Measurements from ENCODE around the gene PPDPF. TPM values are rescaled to one million over a fixed set of nuclear protein-coding genes. Genes with fewer than 3 reads are reported as not detected.

The PPDPF gene
- total RNA-seq, 1 donor from 2014 or later = 251 TPM

- H3K27ac Mint-ChIP-seq (ENCODE audit: unreplicated experiment) = no peak overlapping the region
- H3K27me3 Mint-ChIP-seq (ENCODE audit: low read depth, unreplicated experiment) = peaks cover 5% of the 10 kb centered on the region
- no peaks in the 10 kb centered on the region for H3K4me1 Mint-ChIP-seq (ENCODE audit: low read depth, unreplicated experiment)
- peaks cover 2% of the 10 kb centered on the region for H3K27me3 ChIP-seq (ENCODE audit: insufficient read depth, low read length)
- DNase-seq (ENCODE audit: low read depth) = peak; percentile 31
- H3K9me3 Mint-ChIP-seq (ENCODE audit: unreplicated experiment) = no peaks in the 10 kb centered on the region
- no peaks in the 10 kb centered on the region for H3K79me2 ChIP-seq (ENCODE audit: insufficient read depth, low read length)
- no peaks in the 10 kb centered on the region for H3K36me3 Mint-ChIP-seq (ENCODE audit: low read depth, unreplicated experiment)
- H3K27ac ChIP-seq (ENCODE audit: low read depth, low read length) = no peak overlapping the region
- no peak overlapping the region for H3K4me3 ChIP-seq (ENCODE audit: insufficient read depth, low read depth, low read length)
- no peak overlapping the region for H2AFZ ChIP-seq (ENCODE audit: low read depth, low read length)
- H3K9me3 ChIP-seq (ENCODE audit: insufficient read depth, low read depth, low read length) = no peaks in the 10 kb centered on the region
- H3K9ac ChIP-seq (ENCODE audit: low read length) = no peak overlapping the region
- TF ChIP-seq CTCF (IDR thresholded peaks at IDR 0.05; ENCODE audit: insufficient read depth, low read depth, low read length) = no peak
- TF ChIP-seq EZH2 (IDR thresholded peaks at IDR 0.05; ENCODE audit: insufficient read depth, low read length) = peak; percentile 60
- no peaks in the 10 kb centered on the region for H3K36me3 ChIP-seq (ENCODE audit: insufficient read depth, low read length)
- no peaks in the 10 kb centered on the region for H4K20me1 ChIP-seq (ENCODE audit: insufficient read depth, low read length)
- peak overlapping the region; percentile 52 for H3K4me2 ChIP-seq (ENCODE audit: low read length)
- no peak for FAIRE-seq
- peak overlapping the region; percentile 70 for H3K4me3 Mint-ChIP-seq (ENCODE audit: unreplicated experiment)
- no peaks in the 10 kb centered on the region for H3K4me1 ChIP-seq (ENCODE audit: insufficient read depth, low read length)
Measured at GRCh38 chr20:63497946-63498935, 22.3 kb upstream of the PPDPF start.

GRCh38 chr20:63498960-63499337 is 21.6 kb upstream of the PPDPF start, which contains the start of gene EEF1A2:
TSS of gene EEF1A2 (minus strand) at chr20:63499083. CDS start at chr20:63497763, 1,320 bp downstream.
- H3K27ac ChIP-seq (ENCODE audit: low read depth, low read length) = no peak within 1 kb of the TSS
- H3K27me3 ChIP-seq (ENCODE audit: insufficient read depth, low read length) = peaks cover 8% of the 10 kb centered on the region
- FAIRE-seq = no peak
- no peaks in the 10 kb centered on the region for H3K79me2 ChIP-seq (ENCODE audit: insufficient read depth, low read length)
- H4K20me1 ChIP-seq (ENCODE audit: insufficient read depth, low read length) = no peaks in the 10 kb centered on the region
- Mint-ChIP-seq H3K4me1 (ENCODE audit: low read depth, unreplicated experiment) (no peaks in the 10 kb centered on the region), H3K36me3 (ENCODE audit: low read depth, unreplicated experiment) (no peaks in the 10 kb centered on the region), H3K9me3 (ENCODE audit: unreplicated experiment) (no peaks in the 10 kb centered on the region), H3K4me3 (ENCODE audit: unreplicated experiment) (peak within 1 kb of the TSS; percentile 70), H3K27ac (ENCODE audit: unreplicated experiment) (no peak within 1 kb of the TSS), H3K27me3 (ENCODE audit: low read depth, unreplicated experiment) (peaks cover 8% of the 10 kb centered on the region)
- no peaks in the 10 kb centered on the region for H3K36me3 ChIP-seq (ENCODE audit: insufficient read depth, low read length)
- no peak for TF ChIP-seq EZH2 (IDR thresholded peaks at IDR 0.05; ENCODE audit: insufficient read depth, low read length)
- H2AFZ ChIP-seq (ENCODE audit: low read depth, low read length) = no peak within 1 kb of the TSS
- no peak within 1 kb of the TSS for H3K4me3 ChIP-seq (ENCODE audit: insufficient read depth, low read depth, low read length)
- no peak within 1 kb of the TSS for H3K9ac ChIP-seq (ENCODE audit: low read length)
- no peaks in the 10 kb centered on the region for H3K4me1 ChIP-seq (ENCODE audit: insufficient read depth, low read length)
- no peak for DNase-seq (ENCODE audit: low read depth)
- peak within 1 kb of the TSS; percentile 52 for H3K4me2 ChIP-seq (ENCODE audit: low read length)
- H3K9me3 ChIP-seq (ENCODE audit: insufficient read depth, low read depth, low read length) = no peaks in the 10 kb centered on the region

GRCh38 chr20:63499338-63499969 is 21.1 kb upstream of the PPDPF start:
- H3K4me1 Mint-ChIP-seq (ENCODE audit: low read depth, unreplicated experiment) = no peaks in the 10 kb centered on the region
- peaks cover 11% of the 10 kb centered on the region for H3K27me3 Mint-ChIP-seq (ENCODE audit: low read depth, unreplicated experiment)
- peaks cover 10% of the 10 kb centered on the region for H3K27me3 ChIP-seq (ENCODE audit: insufficient read depth, low read length)
- no peak for FAIRE-seq
- no peak overlapping the region for H3K27ac Mint-ChIP-seq (ENCODE audit: unreplicated experiment)
- peaks cover 4% of the 10 kb centered on the region for H3K9me3 Mint-ChIP-seq (ENCODE audit: unreplicated experiment)
- H3K4me3 ChIP-seq (ENCODE audit: insufficient read depth, low read depth, low read length) = no peak overlapping the region
- no peaks in the 10 kb centered on the region for H3K36me3 Mint-ChIP-seq (ENCODE audit: low read depth, unreplicated experiment)
- H3K36me3 ChIP-seq (ENCODE audit: insufficient read depth, low read length) = no peaks in the 10 kb centered on the region
- no peak for TF ChIP-seq CTCF (IDR thresholded peaks at IDR 0.05; ENCODE audit: insufficient read depth, low read depth, low read length)
- peak; percentile 74 for TF ChIP-seq EZH2 (IDR thresholded peaks at IDR 0.05; ENCODE audit: insufficient read depth, low read length)
- peaks cover 1% of the 10 kb centered on the region for H3K9me3 ChIP-seq (ENCODE audit: insufficient read depth, low read depth, low read length)
- H3K4me2 ChIP-seq (ENCODE audit: low read length) = peak overlapping the region; percentile 50
- no peak overlapping the region for H3K4me3 Mint-ChIP-seq (ENCODE audit: unreplicated experiment)
- no peaks in the 10 kb centered on the region for H4K20me1 ChIP-seq (ENCODE audit: insufficient read depth, low read length)
- H2AFZ ChIP-seq (ENCODE audit: low read depth, low read length) = no peak overlapping the region
- no peak for DNase-seq (ENCODE audit: low read depth)
- no peak overlapping the region for H3K9ac ChIP-seq (ENCODE audit: low read length)
- no peaks in the 10 kb centered on the region for H3K4me1 ChIP-seq (ENCODE audit: insufficient read depth, low read length)
- no peak overlapping the region for H3K27ac ChIP-seq (ENCODE audit: low read depth, low read length)
- H3K79me2 ChIP-seq (ENCODE audit: insufficient read depth, low read length) = no peaks in the 10 kb centered on the region

Measured in astrocyte (in vitro differentiated cells and primary cell).